ENCODE data around the gene ZNF410. TPM values are rescaled to one million over a fixed set of nuclear protein-coding genes. Genes with fewer than 3 reads are reported as not detected.

ZNF410 gene
- total RNA-seq, 1 experiment from 2014 or later, result 28.1 TPM

DNA sequence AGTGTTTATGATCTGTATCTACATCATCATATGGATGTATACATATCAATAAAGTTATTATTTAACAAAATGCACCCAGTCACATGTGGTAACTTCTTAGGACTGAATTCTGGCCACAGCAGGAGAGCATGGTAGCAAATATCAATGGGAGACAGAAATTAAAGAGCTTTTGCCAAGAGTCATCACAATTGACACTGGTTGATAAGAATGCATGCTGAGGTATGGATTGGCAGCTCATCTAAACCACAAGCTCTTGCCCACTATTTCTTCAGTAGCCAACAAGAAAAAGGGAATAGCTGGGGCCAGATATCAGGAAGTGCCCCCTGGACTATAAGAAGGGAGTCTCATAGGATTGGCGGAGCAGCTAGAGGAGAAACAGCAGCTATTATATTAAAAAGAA is 44.5 kb upstream of the ZNF410 start:
- H3K36me3 Mint-ChIP-seq (ENCODE audit: insufficient read depth in 1 of 3, low read depth in 3 of 3), result peaks cover 0 to 1% (median 0%) of the 10 kb centered on the region in 3 experiments; a peak in 1 of 7 replicates
- no peak overlapping the region for H3K27ac Mint-ChIP-seq
- peaks cover 0 to 3% of the 10 kb centered on the region in 2 experiments; a peak in 1 of 5 replicates for H3K9me3 Mint-ChIP-seq
- Histone ChIP-seq H2BK5ac (ENCODE audit: insufficient read length, low read length) (no peak overlapping the region), H3K4ac (ENCODE audit: low read depth, low read length) (no peak overlapping the region), H4K8ac (replicated peaks; ENCODE audit: insufficient read length, low read depth, low read length) (no peak overlapping the region), H2AFZ (ENCODE audit: low read length) (no peak overlapping the region), H3K14ac (ENCODE audit: insufficient read depth, low read length) (no peak overlapping the region), H3K79me2 (ENCODE audit: insufficient read depth, low read length) (no peaks in the 10 kb centered on the region), H3K27ac (ENCODE audit: insufficient read length, low read depth, low read length) (no peak overlapping the region), H3K56ac (ENCODE audit: insufficient read length, low read depth, low read length) (no peak overlapping the region), H2AK5ac (ENCODE audit: insufficient read length, low read length) (no peak overlapping the region), H3K9ac (ENCODE audit: extremely low read depth, insufficient read length, low read length) (no peak overlapping the region), H4K5ac (ENCODE audit: insufficient read length, low read depth, low read length) (no peak overlapping the region), H3K27me3 (ENCODE audit: insufficient read depth, low read length) (no peaks in the 10 kb centered on the region), H3T11ph (ENCODE audit: low read length) (no peak overlapping the region), H3K18ac (ENCODE audit: insufficient read length, low read depth, low read length) (no peak overlapping the region), H3K23ac (ENCODE audit: insufficient read length, low read depth, low read length) (no peak overlapping the region), H2BK120ac (ENCODE audit: low read depth, low read length, poor library complexity, severe bottlenecking) (no peak overlapping the region), H4K20me1 (ENCODE audit: control insufficient read depth, insufficient read depth, insufficient read length) (no peaks in the 10 kb centered on the region), H2BK12ac (ENCODE audit: insufficient read length, low read depth, low read length) (no peak overlapping the region), H3K23me2 (ENCODE audit: insufficient read length, low read depth, low read length, poor library complexity, severe bottlenecking) (no peaks in the 10 kb centered on the region), H3K4me1 (ENCODE audit: insufficient read depth, low read length) (no peaks in the 10 kb centered on the region), H2BK20ac (ENCODE audit: low read depth, low read length, poor library complexity, severe bottlenecking) (no peak overlapping the region), H3K4me2 (ENCODE audit: insufficient read depth, insufficient read length, low read length) (no peak overlapping the region), H3K9me3 (ENCODE audit: control insufficient read depth, low read depth, low read length) (no peaks in the 10 kb centered on the region), H2BK15ac (ENCODE audit: low read depth, low read length) (no peak overlapping the region), H3K79me1 (ENCODE audit: insufficient read depth, low read depth, low read length, poor library complexity, severe bottlenecking) (no peaks in the 10 kb centered on the region), H4K91ac (ENCODE audit: insufficient read length, low read depth, low read length) (no peak overlapping the region)
- no peak overlapping the region for H3K4me3 Mint-ChIP-seq
- H3K4me1 Mint-ChIP-seq, result peaks cover 0 to 8% of the 10 kb centered on the region in 2 experiments
- peaks cover 4% of the 10 kb centered on the region; the same call in 1 of the 2 replicates for H3K27me3 Mint-ChIP-seq (ENCODE audit: low read depth)
- no peak for DNase-seq
- TF ChIP-seq, protein P1, sequence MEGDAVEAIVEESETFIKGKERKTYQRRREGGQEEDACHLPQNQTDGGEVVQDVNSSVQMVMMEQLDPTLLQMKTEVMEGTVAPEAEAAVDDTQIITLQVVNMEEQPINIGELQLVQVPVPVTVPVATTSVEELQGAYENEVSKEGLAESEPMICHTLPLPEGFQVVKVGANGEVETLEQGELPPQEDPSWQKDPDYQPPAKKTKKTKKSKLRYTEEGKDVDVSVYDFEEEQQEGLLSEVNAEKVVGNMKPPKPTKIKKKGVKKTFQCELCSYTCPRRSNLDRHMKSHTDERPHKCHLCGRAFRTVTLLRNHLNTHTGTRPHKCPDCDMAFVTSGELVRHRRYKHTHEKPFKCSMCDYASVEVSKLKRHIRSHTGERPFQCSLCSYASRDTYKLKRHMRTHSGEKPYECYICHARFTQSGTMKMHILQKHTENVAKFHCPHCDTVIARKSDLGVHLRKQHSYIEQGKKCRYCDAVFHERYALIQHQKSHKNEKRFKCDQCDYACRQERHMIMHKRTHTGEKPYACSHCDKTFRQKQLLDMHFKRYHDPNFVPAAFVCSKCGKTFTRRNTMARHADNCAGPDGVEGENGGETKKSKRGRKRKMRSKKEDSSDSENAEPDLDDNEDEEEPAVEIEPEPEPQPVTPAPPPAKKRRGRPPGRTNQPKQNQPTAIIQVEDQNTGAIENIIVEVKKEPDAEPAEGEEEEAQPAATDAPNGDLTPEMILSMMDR (conservative IDR thresholded peaks at IDR 0.05), result no peak
- WGBS (ENCODE audit: extremely low coverage, insufficient read length, low lambda C conversion rate), result no CpG with 5 or more reads among the region's 1 CpG
